Calu3 (cell line): ENCODE measurements around the gene CAVIN2. TPM values are rescaled to one million over a fixed set of nuclear protein-coding genes. Genes with fewer than 3 reads are reported as not detected.

Experiments used
- BruUV-seq: library from RNA; stranded (reverse); fragments of 400-500 nt; replicated peaks from 2 replicates; lab custom pipeline; 2021; lab: Mats Ljungman, UMichigan
- CTCF ChIA-PET: fragments of 300-600 bp; sonication (Branson Sonifier 250); formaldehyde crosslinking; loops from one replicate; lab custom pipeline; 2022; ENCODE audit warnings: antibody characterized with exemption; lab: Charles Lee
- DNase-seq: peaks from one replicate; pipeline ENCODE4 v3.0.0; 2022
- H3K27ac Mint-ChIP-seq: one replicate; pipeline ENCODE4 v1.8.0; 2022; ENCODE audit warnings: mixed read lengths; ENCODE audit not compliant: unreplicated experiment
- H3K27me3 Mint-ChIP-seq: one replicate; pipeline ENCODE4 v1.8.0; 2022; ENCODE audit warnings: mixed read lengths; ENCODE audit not compliant: unreplicated experiment
- H3K36me3 Mint-ChIP-seq: one replicate; pipeline ENCODE4 v1.8.0; 2022; ENCODE audit warnings: mild to moderate bottlenecking, moderate library complexity, mixed read lengths; ENCODE audit not compliant: insufficient read depth, unreplicated experiment
- H3K4me1 Mint-ChIP-seq: one replicate; pipeline ENCODE4 v1.8.0; 2022; ENCODE audit warnings: mild to moderate bottlenecking, low read depth, mixed read lengths; ENCODE audit not compliant: unreplicated experiment
- H3K4me3 Mint-ChIP-seq: one replicate; pipeline ENCODE4 v1.8.0; 2022; ENCODE audit warnings: mild to moderate bottlenecking, low read depth, moderate library complexity, mixed read lengths; ENCODE audit not compliant: unreplicated experiment
- H3K9me3 Mint-ChIP-seq: one replicate; pipeline ENCODE4 v1.8.0; 2022; ENCODE audit warnings: low read depth, mixed read lengths; ENCODE audit not compliant: unreplicated experiment
- CTCF ChIP-seq: fragments of 200-600 bp; IDR thresholded peaks from one replicate; pipeline ENCODE4 v1.8.0; 2022; ENCODE audit warnings: antibody characterized with exemption; ENCODE audit not compliant: unreplicated experiment
- intact Hi-C: fragments of 100-400 bp; cut with micrococcal nuclease; formaldehyde crosslinking; loops from one replicate; pipeline ENCODE4 v1.10.0; 2022; ENCODE audit not compliant: unreplicated experiment
- total RNA-seq: library from RNA; stranded (reverse); gene quantifications from 2 replicates; pipeline ENCODE4 v1.2.3, GENCODE V29; 2022

The CAVIN2 gene
- total RNA-seq, 1 experiment from 2014 or later: not detected

- Mint-ChIP-seq H3K4me3 (no peak overlapping the region), H3K9me3 (no peaks in the 10 kb centered on the region), H3K27me3 (no peaks in the 10 kb centered on the region), H3K4me1 (no peaks in the 10 kb centered on the region), H3K27ac (no peak overlapping the region), H3K36me3 (no peaks in the 10 kb centered on the region)
- no peak for TF ChIP-seq CTCF
- BruUV-seq: no TSS peak
- intact Hi-C loops: no loop called here
- no peak for DNase-seq
- CTCF ChIA-PET: no interaction called here
Measured at GRCh38 chr2:191836853-191837769, 9.8 kb downstream of the CAVIN2 start.

- Mint-ChIP-seq H3K27ac (no peak overlapping the region), H3K9me3 (no peaks in the 10 kb centered on the region), H3K4me3 (no peak overlapping the region), H3K4me1 (no peaks in the 10 kb centered on the region), H3K27me3 (no peaks in the 10 kb centered on the region), H3K36me3 (no peaks in the 10 kb centered on the region)
- no TSS peak for BruUV-seq
- no peak for TF ChIP-seq CTCF
- intact Hi-C loops: no loop called here
- CTCF ChIA-PET: no interaction called here
- DNase-seq: no peak
Measured at GRCh38 chr2:191836471-191836852, 10.4 kb downstream of the CAVIN2 start.

GRCh38 chr2:191835539-191836350 lies 11.1 kb downstream of the CAVIN2 start:
- Mint-ChIP-seq H3K27ac (no peak overlapping the region), H3K4me1 (no peaks in the 10 kb centered on the region), H3K27me3 (no peaks in the 10 kb centered on the region), H3K4me3 (no peak overlapping the region), H3K36me3 (no peaks in the 10 kb centered on the region), H3K9me3 (no peaks in the 10 kb centered on the region)
- intact Hi-C loops: no loop called here
- TF ChIP-seq CTCF: no peak
- CTCF ChIA-PET: no interaction called here
- DNase-seq: no peak
- no TSS peak for BruUV-seq

- H3K4me3 Mint-ChIP-seq: no peak overlapping the region
- H3K36me3 Mint-ChIP-seq: no peaks in the 10 kb centered on the region
- no peaks in the 10 kb centered on the region for H3K4me1 Mint-ChIP-seq
- CTCF ChIA-PET: no interaction called here
- H3K27me3 Mint-ChIP-seq: no peaks in the 10 kb centered on the region
- DNase-seq: no peak
- intact Hi-C loops: no loop called here
- no peak overlapping the region for H3K27ac Mint-ChIP-seq
- no TSS peak for BruUV-seq
- H3K9me3 Mint-ChIP-seq: no peaks in the 10 kb centered on the region
- no peak for TF ChIP-seq CTCF
Measured at GRCh38 chr2:191835100-191835499, 11.8 kb downstream of the CAVIN2 start.
